Heart left ventricle (tissue), 16 donors: ENCODE results near the gene HPS5. TPM values are rescaled to one million over a fixed set of nuclear protein-coding genes. Genes with fewer than 3 reads are reported as not detected.

Experiments
- ATAC-seq, 4 donors: fragments of 200-7000 bp; cut with Tn5 transposase; one replicate each; pipeline ENCODE4 v1.9.1; 2020 to 2022; ENCODE audit warnings: moderate library complexity in 4 of 4, mild to moderate bottlenecking in 3 of 4, moderate number of reproducible peaks in 1 of 4
- DNase-seq, 5 donors: peaks; one replicate each; pipeline ENCODE4 v3.0.0-alpha.2; 2020
- H3K27ac ChIP-seq, 12 donors: fragments of 200-600 bp; sonication (generic) in 4 of 12; one replicate each; pipeline versions ENCODE4 v1.5.0 to v1.8.0; 2016 to 2022; ENCODE audit warnings: mild to moderate bottlenecking in 2 of 12
- H3K27me3 ChIP-seq, 9 donors: fragments of 200-600 bp; sonication (generic) in 2 of 9; one replicate each; pipeline versions ENCODE4 v1.5.1 to v1.8.0; 2016 to 2022; ENCODE audit warnings: mild to moderate bottlenecking in 3 of 9
- H3K36me3 ChIP-seq, 9 donors: fragments of 200-600 bp; sonication (generic) in 2 of 9; one replicate each; pipeline versions ENCODE4 v1.5.0 to v1.8.0; 2018 to 2022; ENCODE audit warnings: mild to moderate bottlenecking in 2 of 9
- H3K4me1 ChIP-seq, 12 donors: fragments of 200-600 bp; sonication (generic) in 4 of 12; one replicate each; pipeline versions ENCODE4 v1.5.0 to v1.8.0; 2016 to 2022; ENCODE audit warnings: mild to moderate bottlenecking in 3 of 12
- H3K4me3 ChIP-seq, 12 donors: fragments of 200-600 bp; sonication (generic) in 4 of 12; one replicate each; pipeline versions ENCODE4 v1.5.0 to v1.8.0; 2017 to 2022; ENCODE audit warnings: mild to moderate bottlenecking in 9 of 12, moderate library complexity in 4 of 12
- H3K9me3 ChIP-seq, 12 donors: fragments of 200-600 bp; sonication (generic) in 4 of 12; one replicate each; pipeline versions ENCODE4 v1.5.0 to v1.8.0; 2016 to 2022; ENCODE audit warnings: mild to moderate bottlenecking in 1 of 12
- POLR2A ChIP-seq, 2 donors: fragments of 450-650 bp; IDR thresholded peaks; one replicate each; pipeline ENCODE4 v1.6.1; 2017; ENCODE audit warnings: antibody characterized with exemption in 2 of 2, mild to moderate bottlenecking in 2 of 2, moderate library complexity in 2 of 2
- WGBS, 4 donors: extraction: QIAGEN DNeasy Blood & Tissue Kit in 2 of 4; methylation state at CpG; one replicate each; pipeline versions ENCODE4 v1.1.5 to v1.1.7; 2013 to 2018; 5-methylcytosine and 5-hydroxymethylcytosine counted together
- intact Hi-C, 10 donors: fragments of 100-400 bp; cut with DNase I; formaldehyde crosslinking; loops; one replicate each; pipeline versions ENCODE4 v1.11.1 to v1.14.2; 2022
- polyA plus RNA-seq, 2 donors: library from polyadenylated mRNA; stranded (reverse); fragments of 200-250 nt; gene quantifications; one replicate each; pipeline ENCODE4 v1.2.3, GENCODE V29; 2013
- total RNA-seq, 9 donors: library from RNA; depleted of rRNA in 2 of 9; stranded (reverse); fragments of >200 nt in 2 of 9; fragmentation: NEBNext Ultra II Directional in 3 of 9; extraction: Animal tissue kit (Norgen Biotek cat#: 25700) in 3 of 9; gene quantifications; one replicate each; pipeline versions ENCODE4 v1.1.0 to v1.2.4, GENCODE V29; 2016 to 2023
- TF ChIP-seq, protein P1 (sequence below), 12 donors: fragments of 200-600 bp; sonication (generic) in 4 of 12; IDR thresholded peaks; one replicate each; pipeline versions ENCODE4 v1.5.0 to v1.8.0; 2018 to 2022; ENCODE audit warnings: antibody characterized with exemption in 12 of 12, mild to moderate bottlenecking in 5 of 12
- donor health status: ischemic (EF 13 %, LVEDD 7.1; RV severe dilation, severe dysfunction).
- donor health status: healthy with polysubstance abuse.
- donor health status: DM: no; HTN: yes; CAD: no.
- donor health status: DM: no; HTN: no; CAD: no.
- donor health status: ischemic (EF 25% LVEDD 6.9; RV normal size, moderate dysfunction).
- donor health status: ischemic (EF 25% LVEDD 5.7; RV mildly dilated, moderate dysfunction).
- donor health status: healthy.
- donor health status: DM: yes; HTN: yes; CAD: no.
- donor health status: ischemic (EF 35%, LVEDD 5.7; RV mildly dilated, moderate dysfunction).
- donor health status: nonischemic (EF 11% LVEDD 7.7; RV severe dilation, severe dysfunction).
- donor health status: DM: yes; HTN: yes; CAD: no.
- donor health status: PGD.
- donor health status: ischemic (EF 29% LVEDD 5.4; RV normal size, mild dysfunction).
- donor health status: nonischemic (EF 23%, LVEDD 6.1; RV moderate dilation, normal function).

Gene HPS5
- total and polyA plus RNA-seq, 11 donors, result 6.1 to 19.3 (median 11.9) TPM

DNA sequence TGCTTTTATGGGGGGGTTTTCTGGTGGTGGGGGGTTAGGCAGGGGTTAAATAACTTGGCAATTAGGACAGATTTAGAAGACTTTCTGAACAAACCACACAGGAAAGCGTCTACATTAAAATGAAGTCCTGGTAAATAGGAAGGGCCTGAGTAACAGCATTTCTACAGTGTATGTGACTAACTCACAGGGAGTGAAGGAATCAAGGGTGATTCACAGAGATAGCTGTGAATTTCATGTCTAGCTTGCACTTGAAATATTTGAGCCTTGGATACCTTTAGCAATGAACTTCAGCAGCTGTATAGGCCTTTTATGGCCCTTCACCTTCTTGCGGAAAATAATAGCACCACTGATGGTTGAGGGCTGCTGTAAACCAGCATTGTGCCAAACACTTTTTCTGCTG is 46.3 kb upstream of the HPS5 start:
- no peak overlapping the region for H3K27ac ChIP-seq
- DNase-seq, result no peak
- no peak for ATAC-seq
- H3K4me3 ChIP-seq, result no peak overlapping the region
- peaks cover 0 to 56% (median 47%) of the 10 kb centered on the region in 9 donors for H3K36me3 ChIP-seq
- TF ChIP-seq, protein P1, sequence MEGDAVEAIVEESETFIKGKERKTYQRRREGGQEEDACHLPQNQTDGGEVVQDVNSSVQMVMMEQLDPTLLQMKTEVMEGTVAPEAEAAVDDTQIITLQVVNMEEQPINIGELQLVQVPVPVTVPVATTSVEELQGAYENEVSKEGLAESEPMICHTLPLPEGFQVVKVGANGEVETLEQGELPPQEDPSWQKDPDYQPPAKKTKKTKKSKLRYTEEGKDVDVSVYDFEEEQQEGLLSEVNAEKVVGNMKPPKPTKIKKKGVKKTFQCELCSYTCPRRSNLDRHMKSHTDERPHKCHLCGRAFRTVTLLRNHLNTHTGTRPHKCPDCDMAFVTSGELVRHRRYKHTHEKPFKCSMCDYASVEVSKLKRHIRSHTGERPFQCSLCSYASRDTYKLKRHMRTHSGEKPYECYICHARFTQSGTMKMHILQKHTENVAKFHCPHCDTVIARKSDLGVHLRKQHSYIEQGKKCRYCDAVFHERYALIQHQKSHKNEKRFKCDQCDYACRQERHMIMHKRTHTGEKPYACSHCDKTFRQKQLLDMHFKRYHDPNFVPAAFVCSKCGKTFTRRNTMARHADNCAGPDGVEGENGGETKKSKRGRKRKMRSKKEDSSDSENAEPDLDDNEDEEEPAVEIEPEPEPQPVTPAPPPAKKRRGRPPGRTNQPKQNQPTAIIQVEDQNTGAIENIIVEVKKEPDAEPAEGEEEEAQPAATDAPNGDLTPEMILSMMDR (IDR thresholded peaks at IDR 0.05), result no peak
- no peak for TF ChIP-seq POLR2A (IDR thresholded peaks at IDR 0.05)
- WGBS, 4 donors, result 73 to 83% (median 80%) methylated on average over 2 of the region's 2 CpGs
- H3K9me3 ChIP-seq, result no peaks in the 10 kb centered on the region
- H3K27me3 ChIP-seq, result no peaks in the 10 kb centered on the region
- H3K4me1 ChIP-seq, result no peaks in the 10 kb centered on the region
- intact Hi-C loops, result loop anchor here in 1 of 10 donors (10.0 kb wide), 1 partner anchor 47 kb away; the partner anchor contains the start of gene LDHC

DNA sequence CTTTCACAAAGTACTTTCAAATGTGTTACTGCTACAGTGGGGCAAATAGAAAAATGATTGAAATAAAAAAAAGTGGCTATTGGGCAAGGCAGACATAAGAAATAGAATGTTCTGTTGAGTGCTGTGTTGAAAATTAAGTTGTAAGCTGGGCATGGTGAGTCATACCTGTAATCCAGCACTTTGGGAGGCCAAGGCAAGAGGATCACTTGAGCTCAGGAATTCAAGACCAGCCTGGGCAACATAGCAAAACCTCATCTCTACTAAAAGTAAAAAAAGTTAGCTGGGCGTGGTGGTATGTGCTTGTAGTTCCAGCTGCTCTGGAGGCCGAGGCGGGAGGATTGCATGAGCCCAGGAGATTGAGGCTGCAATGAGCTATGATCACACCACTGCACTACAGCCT is 45.5 kb upstream of the HPS5 start:
- peaks cover 0 to 64% (median 55%) of the 10 kb centered on the region in 9 donors for H3K36me3 ChIP-seq
- H3K4me1 ChIP-seq, result no peaks in the 10 kb centered on the region
- ATAC-seq, result no peak
- DNase-seq, result no peak
- TF ChIP-seq POLR2A (IDR thresholded peaks at IDR 0.05), result no peak
- TF ChIP-seq, protein P1 (IDR thresholded peaks at IDR 0.05), result no peak
- no peaks in the 10 kb centered on the region for H3K9me3 ChIP-seq
- no peak overlapping the region for H3K4me3 ChIP-seq
- no peaks in the 10 kb centered on the region for H3K27me3 ChIP-seq
- H3K27ac ChIP-seq, result no peak overlapping the region
- 95 to 100% (median 97%) methylated on average over 3 of the region's 3 CpGs for WGBS, 4 donors
- intact Hi-C loops, result loop anchor here in 1 of 10 donors (10.0 kb wide), 1 partner anchor 47 kb away; the partner anchor contains the start of gene LDHC

DNA sequence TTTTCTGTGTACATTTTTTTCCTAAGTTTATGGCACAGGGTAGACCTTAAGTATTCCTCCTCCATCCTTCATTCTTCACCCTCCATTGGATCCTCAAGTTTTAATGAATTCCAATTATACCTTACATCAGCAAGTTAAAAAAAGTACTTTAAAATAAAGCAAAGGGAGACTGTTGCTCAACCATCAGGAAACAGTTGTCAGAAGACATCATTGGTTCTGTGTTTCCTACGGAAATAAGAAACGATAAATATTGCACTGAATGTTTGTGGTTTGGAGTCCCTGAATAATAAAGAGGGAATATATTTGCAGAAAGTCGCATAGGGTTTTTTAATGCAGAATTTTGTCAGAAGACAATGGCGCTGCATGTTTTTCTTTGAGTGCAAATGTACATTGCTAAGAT is 44.3 kb upstream of the HPS5 start:
- H3K36me3 ChIP-seq, result peaks cover 0 to 76% (median 66%) of the 10 kb centered on the region in 9 donors
- no peak for TF ChIP-seq POLR2A (IDR thresholded peaks at IDR 0.05)
- TF ChIP-seq, protein P1 (IDR thresholded peaks at IDR 0.05), result no peak
- H3K27me3 ChIP-seq, result no peaks in the 10 kb centered on the region
- H3K27ac ChIP-seq, result no peak overlapping the region
- DNase-seq (no peak), ATAC-seq (no peak)
- no peak overlapping the region for H3K4me3 ChIP-seq
- H3K9me3 ChIP-seq, result no peaks in the 10 kb centered on the region
- intact Hi-C loops, result loop anchor here in 1 of 10 donors (10.0 kb wide), 1 partner anchor 49 kb away; the partner anchor contains the start of gene LDHC
- 88 to 93% (median 90%) methylated on average over 4 of the region's 4 CpGs for WGBS, 4 donors
- H3K4me1 ChIP-seq, result no peaks in the 10 kb centered on the region

GRCh38 chr11:18365741-18366140 is 43.8 kb upstream of the HPS5 start:
- DNase-seq, result no peak
- Histone ChIP-seq H3K27me3 (no peaks in the 10 kb centered on the region), H3K9me3 (no peaks in the 10 kb centered on the region), H3K36me3 (peaks cover 0 to 81% (median 72%) of the 10 kb centered on the region in 9 donors), H3K4me1 (no peaks in the 10 kb centered on the region), H3K27ac (no peak overlapping the region), H3K4me3 (no peak overlapping the region)
- WGBS, 4 donors, result 84 to 88% (median 87%) methylated on average over 4 of the region's 4 CpGs
- ATAC-seq, result no peak
- TF ChIP-seq POLR2A (IDR thresholded peaks at IDR 0.05), result no peak
- TF ChIP-seq, protein P1 (IDR thresholded peaks at IDR 0.05), result no peak
- intact Hi-C loops, result loop anchor here in 1 of 10 donors (10.0 kb wide), 1 partner anchor 49 kb away; the partner anchor contains the start of gene LDHC
